GM23248 (cell line): ENCODE measurements around the gene RBP3.

Experiments
- EZH2 ChIP-seq: fragments of 200-600 bp; sonication (generic); IDR thresholded peaks from 2 replicates; pipeline ENCODE4 v1.6.1; 2018; ENCODE audit warnings: antibody characterized with exemption, mild to moderate bottlenecking; ENCODE audit not compliant: insufficient read depth, poor library complexity, severe bottlenecking
- EZH2phosphoT487 ChIP-seq: fragments of 200-600 bp; sonication (generic); IDR thresholded peaks from 2 replicates; pipeline ENCODE4 v1.6.1; 2018; ENCODE audit warnings: antibody characterized with exemption, moderate library complexity, mild to moderate bottlenecking, low read depth; ENCODE audit not compliant: insufficient read depth

DNA sequence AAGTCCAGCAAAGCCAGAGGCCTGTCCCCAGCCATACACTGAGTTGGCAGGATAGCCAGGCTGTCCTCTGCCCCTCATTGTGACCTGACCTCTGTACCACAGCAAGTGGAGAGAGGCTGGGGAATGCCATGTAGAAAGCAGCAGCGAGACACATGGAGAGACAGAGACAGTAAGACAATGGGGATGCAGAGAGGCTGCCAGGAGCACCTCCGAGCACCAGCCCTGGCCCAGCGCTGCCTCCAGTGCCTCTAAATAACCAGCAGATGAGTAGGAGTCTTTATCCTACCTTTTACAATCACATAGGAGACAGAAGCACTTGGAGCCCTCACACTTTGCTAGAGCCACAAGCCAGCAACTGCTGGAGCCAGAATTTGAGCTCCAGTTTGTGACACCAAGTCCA lies 17.8 kb upstream of the RBP3 start:
- TF ChIP-seq EZH2phosphoT487 (no peak), EZH2 (no peak)
